Measurements from ENCODE around the gene ABLIM1.
A peak's percentile ranks its signal among the peaks of the same experiment; 100 is the strongest.

Gene ABLIM1

DNA sequence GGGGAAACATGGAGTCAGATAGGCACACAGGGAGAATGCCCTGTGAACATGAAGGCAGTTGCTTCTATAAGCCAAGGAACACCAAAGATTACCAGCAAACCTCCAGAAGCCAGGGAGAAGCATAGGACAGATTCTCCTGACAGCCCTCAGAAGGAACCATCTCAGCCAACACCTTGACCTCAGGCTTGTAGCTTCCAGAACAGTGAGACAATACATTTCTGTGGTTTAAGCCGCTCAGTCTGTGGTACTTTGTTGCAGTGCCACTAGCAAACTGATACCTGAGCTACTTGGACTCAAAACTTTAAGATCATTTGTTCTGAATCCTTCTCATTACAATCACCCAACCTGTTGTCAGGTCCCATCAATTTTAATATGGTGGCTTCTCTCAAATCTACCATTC, 31.2 kb downstream of the ABLIM1 start:
- no peaks in the 10 kb centered on the region for H3K36me3 ChIP-seq (ENCODE audit: control insufficient read depth in 2 of 2, insufficient read depth in 1 of 2, low read length in 2 of 2)
- no peaks in the 10 kb centered on the region for H3K9me3 ChIP-seq (ENCODE audit: control insufficient read depth, insufficient read depth, low read depth, low read length)
- H3K4me3 ChIP-seq (ENCODE audit: low read depth, low read length): no peak overlapping the region
- no peak overlapping the region for H3K27ac ChIP-seq (ENCODE audit: extremely low read depth, low read depth, low read length)
- peaks cover 20% of the 10 kb centered on the region for H3K4me1 ChIP-seq (ENCODE audit: control insufficient read depth, insufficient read depth, low read length)
- TF ChIP-seq ZNF544 (tag by site-specific recombination; IDR thresholded peaks at IDR 0.05) (no peak), KLF8 (tag by site-specific recombination; IDR thresholded peaks at IDR 0.05) (no peak), ZFP3 (tag by site-specific recombination; IDR thresholded peaks at IDR 0.05; ENCODE audit: low read depth) (no peak), ZNF658 (tag by site-specific recombination; IDR thresholded peaks at IDR 0.05) (no peak), SCRT1 (tag by site-specific recombination; IDR thresholded peaks at IDR 0.05; ENCODE audit: borderline replicate concordance) (no peak), ZNF292 (tag by site-specific recombination; IDR thresholded peaks at IDR 0.05; ENCODE audit: borderline replicate concordance, low read depth) (no peak), ZNF571 (tag by site-specific recombination; IDR thresholded peaks at IDR 0.05) (no peak), ZNF610 (tag by site-specific recombination; IDR thresholded peaks at IDR 0.05; ENCODE audit: borderline replicate concordance) (no peak), ZNF184 (tag by site-specific recombination; IDR thresholded peaks at IDR 0.05) (no peak), IKZF3 (tag by site-specific recombination; IDR thresholded peaks at IDR 0.05) (no peak), HOXC10 (CRISPR knock-in tag; IDR thresholded peaks at IDR 0.05) (no peak), ZNF114 (tag by site-specific recombination; IDR thresholded peaks at IDR 0.05) (no peak)
- TF ChIP-seq, protein P1, sequence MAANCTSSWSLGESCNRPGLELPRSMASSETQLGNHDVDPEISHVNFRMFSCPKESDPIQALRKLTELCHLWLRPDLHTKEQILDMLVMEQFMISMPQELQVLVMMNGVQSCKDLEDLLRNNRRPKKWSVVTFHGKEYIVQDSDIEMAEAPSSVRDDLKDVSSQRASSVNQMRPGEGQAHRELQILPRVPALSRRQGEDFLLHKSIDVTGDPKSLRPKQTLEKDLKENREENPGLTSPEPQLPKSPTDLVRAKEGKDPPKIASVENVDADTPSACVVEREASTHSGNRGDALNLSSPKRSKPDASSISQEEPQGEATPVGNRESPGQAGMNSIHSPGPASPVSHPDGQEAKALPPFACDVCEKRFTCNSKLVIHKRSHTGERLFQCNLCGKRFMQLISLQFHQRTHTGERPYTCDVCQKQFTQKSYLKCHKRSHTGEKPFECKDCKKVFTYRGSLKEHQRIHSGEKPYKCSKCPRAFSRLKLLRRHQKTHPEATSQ (tag by site-specific recombination; IDR thresholded peaks at IDR 0.05): no peak
- CTCF ChIA-PET: interaction anchor here (0.7 to 1.3 kb wide), 4 partner anchors 8 to 77 kb away, joined by 3 to 4 read pairs (median 4); no protein-coding TSS in a partner anchor
- POLR2A ChIA-PET: no interaction called here

DNA sequence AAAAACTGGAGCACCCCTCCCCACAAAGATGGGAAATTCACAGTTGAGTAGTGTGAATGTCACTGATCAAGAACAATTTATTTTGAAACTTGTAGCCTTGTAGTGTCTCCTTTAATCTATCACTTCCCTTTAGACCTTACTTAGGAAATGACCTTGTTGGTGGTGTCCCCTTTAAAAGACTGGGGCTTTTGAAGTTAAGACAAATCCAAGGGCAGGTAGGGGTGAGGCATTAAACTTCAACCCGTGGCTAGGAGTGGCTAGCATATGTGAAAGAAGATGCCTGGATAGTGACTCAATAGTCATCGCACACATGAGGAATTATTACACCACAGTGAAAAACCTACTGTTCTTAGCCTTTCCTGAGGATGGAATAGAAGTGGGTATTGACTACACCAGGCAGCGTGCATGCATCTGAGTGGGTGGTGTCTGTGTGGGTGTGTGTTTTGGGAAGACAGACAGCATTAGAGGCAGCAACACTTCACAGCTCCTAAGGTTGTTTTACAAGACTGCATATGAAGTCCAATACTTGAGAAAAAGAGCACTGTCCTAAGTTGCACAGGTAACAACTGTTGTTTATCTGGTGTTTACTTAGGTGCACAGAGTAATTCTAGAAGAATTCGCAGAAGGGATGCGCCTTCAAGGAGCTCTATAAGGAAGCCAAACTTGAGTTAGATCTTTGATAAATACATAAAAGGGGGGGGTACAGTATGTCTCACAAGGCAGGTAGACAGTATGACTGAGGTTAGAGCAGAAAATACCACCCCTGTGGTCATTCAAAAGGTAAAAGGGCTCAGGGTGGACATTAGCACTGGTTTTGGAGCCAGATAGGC, 32.9 kb downstream of the ABLIM1 start:
- Histone ChIP-seq H3K27ac (ENCODE audit: extremely low read depth, low read depth, low read length) (no peak overlapping the region), H3K36me3 (ENCODE audit: control insufficient read depth in 2 of 2, insufficient read depth in 1 of 2, low read length in 2 of 2) (no peaks in the 10 kb centered on the region), H3K9me3 (ENCODE audit: control insufficient read depth, insufficient read depth, low read depth, low read length) (no peaks in the 10 kb centered on the region), H3K4me1 (ENCODE audit: control insufficient read depth, insufficient read depth, low read length) (peaks cover 16% of the 10 kb centered on the region), H3K4me3 (ENCODE audit: low read depth, low read length) (no peak overlapping the region)
- ChIA-PET CTCF (interaction anchor here (0.6 to 1.5 kb wide), 4 partner anchors 8 to 321 kb away, joined by 3 to 5 read pairs (median 4); no protein-coding TSS in a partner anchor), POLR2A (no interaction called here)
- TF ChIP-seq ZNF211 (tag by site-specific recombination; IDR thresholded peaks at IDR 0.05; ENCODE audit: low read depth): no peak
- no peak for TF ChIP-seq BCL11B (tag by site-specific recombination; IDR thresholded peaks at IDR 0.05; ENCODE audit: low read depth)
- TF ChIP-seq ZNF184 (tag by site-specific recombination; IDR thresholded peaks at IDR 0.05): 0 out of 2 replicates have a peak, but pooled peaks have one; percentile 8
- TF ChIP-seq EGR2 (tag by site-specific recombination; IDR thresholded peaks at IDR 0.05; ENCODE audit: low read depth): peak; percentile 85
- TF ChIP-seq ZFHX2 (tag by site-specific recombination; conservative IDR thresholded peaks at IDR 0.05): peak; percentile 80
- TF ChIP-seq ZNF621 (tag by site-specific recombination; IDR thresholded peaks at IDR 0.05): no peak
- no peak for TF ChIP-seq ZNF394 (tag by site-specific recombination; IDR thresholded peaks at IDR 0.05; ENCODE audit: borderline replicate concordance)
- TF ChIP-seq ZNF274 (IDR thresholded peaks at IDR 0.05; ENCODE audit: low read length): no peak
- TF ChIP-seq ZNF274 (tag by site-specific recombination; IDR thresholded peaks at IDR 0.05; ENCODE audit: borderline replicate concordance): no peak
- TF ChIP-seq ZNF747 (tag by site-specific recombination; IDR thresholded peaks at IDR 0.05): no peak
- TF ChIP-seq ZNF350 (tag by site-specific recombination; IDR thresholded peaks at IDR 0.05): no peak
- TF ChIP-seq, protein P2, sequence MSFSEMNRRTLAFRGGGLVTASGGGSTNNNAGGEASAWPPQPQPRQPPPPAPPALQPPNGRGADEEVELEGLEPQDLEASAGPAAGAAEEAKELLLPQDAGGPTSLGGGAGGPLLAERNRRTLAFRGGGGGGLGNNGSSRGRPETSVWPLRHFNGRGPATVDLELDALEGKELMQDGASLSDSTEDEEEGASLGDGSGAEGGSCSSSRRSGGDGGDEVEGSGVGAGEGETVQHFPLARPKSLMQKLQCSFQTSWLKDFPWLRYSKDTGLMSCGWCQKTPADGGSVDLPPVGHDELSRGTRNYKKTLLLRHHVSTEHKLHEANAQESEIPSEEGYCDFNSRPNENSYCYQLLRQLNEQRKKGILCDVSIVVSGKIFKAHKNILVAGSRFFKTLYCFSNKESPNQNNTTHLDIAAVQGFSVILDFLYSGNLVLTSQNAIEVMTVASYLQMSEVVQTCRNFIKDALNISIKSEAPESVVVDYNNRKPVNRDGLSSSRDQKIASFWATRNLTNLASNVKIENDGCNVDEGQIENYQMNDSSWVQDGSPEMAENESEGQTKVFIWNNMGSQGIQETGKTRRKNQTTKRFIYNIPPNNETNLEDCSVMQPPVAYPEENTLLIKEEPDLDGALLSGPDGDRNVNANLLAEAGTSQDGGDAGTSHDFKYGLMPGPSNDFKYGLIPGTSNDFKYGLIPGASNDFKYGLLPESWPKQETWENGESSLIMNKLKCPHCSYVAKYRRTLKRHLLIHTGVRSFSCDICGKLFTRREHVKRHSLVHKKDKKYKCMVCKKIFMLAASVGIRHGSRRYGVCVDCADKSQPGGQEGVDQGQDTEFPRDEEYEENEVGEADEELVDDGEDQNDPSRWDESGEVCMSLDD (tag by site-specific recombination; IDR thresholded peaks at IDR 0.05): no peak
- TF ChIP-seq, protein P3, sequence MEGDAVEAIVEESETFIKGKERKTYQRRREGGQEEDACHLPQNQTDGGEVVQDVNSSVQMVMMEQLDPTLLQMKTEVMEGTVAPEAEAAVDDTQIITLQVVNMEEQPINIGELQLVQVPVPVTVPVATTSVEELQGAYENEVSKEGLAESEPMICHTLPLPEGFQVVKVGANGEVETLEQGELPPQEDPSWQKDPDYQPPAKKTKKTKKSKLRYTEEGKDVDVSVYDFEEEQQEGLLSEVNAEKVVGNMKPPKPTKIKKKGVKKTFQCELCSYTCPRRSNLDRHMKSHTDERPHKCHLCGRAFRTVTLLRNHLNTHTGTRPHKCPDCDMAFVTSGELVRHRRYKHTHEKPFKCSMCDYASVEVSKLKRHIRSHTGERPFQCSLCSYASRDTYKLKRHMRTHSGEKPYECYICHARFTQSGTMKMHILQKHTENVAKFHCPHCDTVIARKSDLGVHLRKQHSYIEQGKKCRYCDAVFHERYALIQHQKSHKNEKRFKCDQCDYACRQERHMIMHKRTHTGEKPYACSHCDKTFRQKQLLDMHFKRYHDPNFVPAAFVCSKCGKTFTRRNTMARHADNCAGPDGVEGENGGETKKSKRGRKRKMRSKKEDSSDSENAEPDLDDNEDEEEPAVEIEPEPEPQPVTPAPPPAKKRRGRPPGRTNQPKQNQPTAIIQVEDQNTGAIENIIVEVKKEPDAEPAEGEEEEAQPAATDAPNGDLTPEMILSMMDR (tag by site-specific recombination; IDR thresholded peaks at IDR 0.05): no peak
- TF ChIP-seq, protein P4, sequence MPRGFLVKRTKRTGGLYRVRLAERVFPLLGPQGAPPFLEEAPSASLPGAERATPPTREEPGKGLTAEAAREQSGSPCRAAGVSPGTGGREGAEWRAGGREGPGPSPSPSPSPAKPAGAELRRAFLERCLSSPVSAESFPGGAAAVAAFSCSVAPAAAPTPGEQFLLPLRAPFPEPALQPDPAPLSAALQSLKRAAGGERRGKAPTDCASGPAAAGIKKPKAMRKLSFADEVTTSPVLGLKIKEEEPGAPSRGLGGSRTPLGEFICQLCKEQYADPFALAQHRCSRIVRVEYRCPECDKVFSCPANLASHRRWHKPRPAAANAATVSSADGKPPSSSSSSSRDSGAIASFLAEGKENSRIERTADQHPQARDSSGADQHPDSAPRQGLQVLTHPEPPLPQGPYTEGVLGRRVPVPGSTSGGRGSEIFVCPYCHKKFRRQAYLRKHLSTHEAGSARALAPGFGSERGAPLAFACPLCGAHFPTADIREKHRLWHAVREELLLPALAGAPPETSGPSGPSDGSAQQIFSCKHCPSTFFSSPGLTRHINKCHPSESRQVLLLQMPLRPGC (tag by site-specific recombination; IDR thresholded peaks at IDR 0.05): no peak
- TF ChIP-seq ZNF560 (tag by site-specific recombination; IDR thresholded peaks at IDR 0.05; ENCODE audit: borderline replicate concordance): no peak
- no peak for TF ChIP-seq SCRT2 (tag by site-specific recombination; IDR thresholded peaks at IDR 0.05)
